ENCODE measurements around the gene ZNF341. TPM values are rescaled to one million over a fixed set of nuclear protein-coding genes. Genes with fewer than 3 reads are reported as not detected.

Gene ZNF341
- total and polyA plus RNA-seq, 7 donors, result 1.2 to 7.9 (median 2.5) TPM

DNA sequence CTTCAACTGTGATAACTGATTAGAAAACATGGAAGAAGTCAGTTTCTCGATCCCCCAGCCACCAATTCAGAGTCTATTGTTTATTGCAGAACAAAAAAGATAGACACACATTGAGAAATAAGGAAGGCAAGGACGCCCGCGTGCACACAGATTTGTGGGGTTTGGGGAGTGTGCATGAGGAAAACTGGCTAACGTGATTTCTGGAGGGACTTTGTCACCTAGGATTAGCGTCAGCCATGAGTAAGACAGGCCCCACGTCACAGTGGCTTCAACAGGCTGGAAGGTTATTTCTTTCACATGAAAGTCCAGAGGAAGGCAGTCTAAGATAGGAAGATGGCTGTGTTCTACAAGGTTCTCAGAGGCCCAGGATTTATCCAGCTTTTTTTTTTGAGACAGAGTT, 7.7 kb downstream of the ZNF341 start:
- TF ChIP-seq, protein P1, sequence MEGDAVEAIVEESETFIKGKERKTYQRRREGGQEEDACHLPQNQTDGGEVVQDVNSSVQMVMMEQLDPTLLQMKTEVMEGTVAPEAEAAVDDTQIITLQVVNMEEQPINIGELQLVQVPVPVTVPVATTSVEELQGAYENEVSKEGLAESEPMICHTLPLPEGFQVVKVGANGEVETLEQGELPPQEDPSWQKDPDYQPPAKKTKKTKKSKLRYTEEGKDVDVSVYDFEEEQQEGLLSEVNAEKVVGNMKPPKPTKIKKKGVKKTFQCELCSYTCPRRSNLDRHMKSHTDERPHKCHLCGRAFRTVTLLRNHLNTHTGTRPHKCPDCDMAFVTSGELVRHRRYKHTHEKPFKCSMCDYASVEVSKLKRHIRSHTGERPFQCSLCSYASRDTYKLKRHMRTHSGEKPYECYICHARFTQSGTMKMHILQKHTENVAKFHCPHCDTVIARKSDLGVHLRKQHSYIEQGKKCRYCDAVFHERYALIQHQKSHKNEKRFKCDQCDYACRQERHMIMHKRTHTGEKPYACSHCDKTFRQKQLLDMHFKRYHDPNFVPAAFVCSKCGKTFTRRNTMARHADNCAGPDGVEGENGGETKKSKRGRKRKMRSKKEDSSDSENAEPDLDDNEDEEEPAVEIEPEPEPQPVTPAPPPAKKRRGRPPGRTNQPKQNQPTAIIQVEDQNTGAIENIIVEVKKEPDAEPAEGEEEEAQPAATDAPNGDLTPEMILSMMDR (IDR thresholded peaks at IDR 0.05), result no peak
- TF ChIP-seq EP300 (IDR thresholded peaks at IDR 0.05), result no peak
- no peak for TF ChIP-seq POLR2AphosphoS5 (IDR thresholded peaks at IDR 0.05)
- no peak for TF ChIP-seq POLR2A (IDR thresholded peaks at IDR 0.05)
- H3K4me1 ChIP-seq, result no peaks in the 10 kb centered on the region
- H3K4me3 ChIP-seq, result no peak overlapping the region
- no peaks in the 10 kb centered on the region for H3K27me3 ChIP-seq
- whole genome bisulfite sequencing, 2 donors, result 92 to 93% methylated on average over 7 of the region's 7 CpGs
- no peak overlapping the region for H3K27ac ChIP-seq
- intact Hi-C loops (cut with DNase I), result loop anchor here (10.0 kb wide), 1 partner anchor 295 kb away; the partner anchor contains the start of gene SNTA1
- no peak for DNase-seq
- peaks cover 5 to 15% (median 7%) of the 10 kb centered on the region in 4 donors for H3K9me3 ChIP-seq
- no peaks in the 10 kb centered on the region for H3K36me3 ChIP-seq

DNA sequence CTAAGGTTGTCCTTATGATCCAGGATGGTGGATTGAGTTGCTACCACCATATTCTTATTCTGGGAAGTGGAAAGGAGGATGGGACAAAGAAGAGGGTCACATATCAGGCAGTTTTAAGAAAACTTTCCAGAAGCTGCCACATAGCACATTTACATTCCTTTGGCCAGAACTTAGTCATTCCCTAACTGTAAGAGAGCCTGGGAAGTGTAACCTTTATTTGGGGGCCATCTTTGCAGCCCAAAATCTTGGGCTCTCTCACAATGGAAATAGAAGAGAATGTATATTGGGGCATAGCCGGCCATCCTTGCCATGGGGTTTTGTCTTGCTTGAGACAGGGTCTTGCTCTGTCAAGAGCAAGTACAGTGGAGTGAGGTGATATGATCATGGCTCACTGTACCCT, 8.4 kb downstream of the ZNF341 start:
- intact Hi-C loops (cut with DNase I), result no loop called here
- Histone ChIP-seq H3K4me1 (no peaks in the 10 kb centered on the region), H3K27ac (no peak overlapping the region), H3K9me3 (peaks cover 5 to 15% (median 7%) of the 10 kb centered on the region in 4 donors), H3K27me3 (no peaks in the 10 kb centered on the region), H3K4me3 (no peak overlapping the region), H3K36me3 (no peaks in the 10 kb centered on the region)
- WGBS, 2 donors, result 100% methylated on average over 1 of the region's 1 CpG
- TF ChIP-seq POLR2A (IDR thresholded peaks at IDR 0.05) (no peak), POLR2AphosphoS5 (IDR thresholded peaks at IDR 0.05) (no peak), EP300 (IDR thresholded peaks at IDR 0.05) (no peak)
- TF ChIP-seq, protein P1 (IDR thresholded peaks at IDR 0.05), result no peak
- no peak for DNase-seq

DNA sequence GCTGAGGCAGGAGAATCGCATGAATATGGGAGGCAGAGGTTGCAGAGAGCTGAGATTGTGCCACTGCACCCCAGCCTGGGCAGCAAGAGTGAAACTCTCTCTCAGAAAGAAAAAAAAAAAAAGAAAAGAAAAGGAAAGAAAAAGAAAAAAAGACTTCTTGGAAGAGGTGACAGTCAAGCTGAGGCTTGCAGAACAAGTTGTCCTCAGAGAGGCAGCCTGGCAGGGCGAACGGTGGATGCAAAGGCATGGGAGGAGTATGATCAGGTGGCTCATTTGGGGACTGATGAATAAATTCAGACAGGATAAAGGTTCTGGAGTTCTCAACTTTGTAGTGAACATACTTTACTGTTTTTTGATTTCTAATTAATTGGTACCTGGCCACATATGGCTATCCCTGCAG, 12.4 kb downstream of the ZNF341 start:
- WGBS, 2 donors, result 71 to 85% methylated on average over 3 of the region's 3 CpGs
- Histone ChIP-seq H3K4me1 (no peaks in the 10 kb centered on the region), H3K4me3 (no peak overlapping the region), H3K27me3 (no peaks in the 10 kb centered on the region), H3K36me3 (peaks cover 0 to 4% (median 0%) of the 10 kb centered on the region in 4 donors), H3K9me3 (no peaks in the 10 kb centered on the region), H3K27ac (no peak overlapping the region)
- TF ChIP-seq POLR2AphosphoS5 (IDR thresholded peaks at IDR 0.05) (no peak), POLR2A (IDR thresholded peaks at IDR 0.05) (no peak), EP300 (IDR thresholded peaks at IDR 0.05) (no peak)
- TF ChIP-seq, protein P1 (IDR thresholded peaks at IDR 0.05), result no peak
- intact Hi-C loops (cut with DNase I), result no loop called here
- DNase-seq, result no peak

DNA sequence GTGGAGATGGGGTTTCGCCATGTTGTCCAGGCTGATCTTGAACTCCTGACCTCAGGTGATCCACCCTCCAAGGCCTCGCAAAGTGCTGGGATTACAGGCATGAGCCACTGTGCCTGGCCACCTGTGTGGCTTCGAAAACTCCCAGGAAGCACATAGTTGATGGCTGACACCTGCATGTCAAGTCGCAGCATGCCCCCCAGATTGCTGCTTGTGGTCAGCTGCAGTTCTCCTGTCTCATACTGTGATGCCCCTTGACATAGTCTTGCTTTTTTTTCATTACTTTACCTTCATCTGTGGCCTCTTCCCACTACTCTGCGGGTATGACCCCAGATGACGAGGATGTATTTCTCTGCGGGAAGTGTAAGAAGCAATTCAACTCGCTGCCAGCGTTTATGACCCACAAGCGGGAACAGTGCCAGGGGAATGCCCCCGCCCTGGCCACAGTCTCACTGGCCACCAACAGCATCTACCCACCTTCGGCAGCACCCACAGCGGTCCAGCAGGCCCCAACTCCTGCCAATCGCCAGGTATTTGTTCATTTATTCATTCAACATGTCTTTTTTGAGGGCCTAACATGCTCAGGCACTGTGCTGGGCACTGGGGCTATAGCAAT, 13.1 kb downstream of the ZNF341 start:
- 38 to 83% methylated on average over 14 of the region's 14 CpGs for WGBS, 2 donors
- Histone ChIP-seq H3K36me3 (peaks cover 0 to 4% (median 1%) of the 10 kb centered on the region in 4 donors), H3K4me1 (no peaks in the 10 kb centered on the region), H3K4me3 (no peak overlapping the region), H3K9me3 (no peaks in the 10 kb centered on the region), H3K27me3 (no peaks in the 10 kb centered on the region), H3K27ac (no peak overlapping the region)
- intact Hi-C loops (cut with DNase I), result no loop called here
- DNase-seq, result no peak
- TF ChIP-seq EP300 (IDR thresholded peaks at IDR 0.05) (no peak), POLR2A (IDR thresholded peaks at IDR 0.05) (no peak), POLR2AphosphoS5 (IDR thresholded peaks at IDR 0.05) (no peak)
- TF ChIP-seq, protein P1 (IDR thresholded peaks at IDR 0.05), result no peak

Measured in sigmoid colon (tissue), 7 donors.